OCI-LY1 (cell line): ENCODE measurements around the gene ZNF407.

Experiments used
- H2AFZ ChIP-seq: fragments of 200-600 bp; sonication (generic), shearing (Covaris generic); 2 replicates; pipeline ENCODE4 v1.6.0; 2014; ENCODE audit warnings: antibody characterized with exemption, mild to moderate bottlenecking, low read length
- H3F3A ChIP-seq: fragments of 200-600 bp; sonication (generic), shearing (Covaris generic); 2 replicates; pipeline ENCODE4 v1.6.0; 2014; ENCODE audit warnings: mild to moderate bottlenecking, antibody characterized with exemption, low read length, moderate library complexity; ENCODE audit not compliant: insufficient read depth
- H3K27ac ChIP-seq: fragments of 200-600 bp; sonication (generic); 2 replicates; pipeline ENCODE4 v1.5.1; 2014; ENCODE audit warnings: low read length, mixed run types, mild to moderate bottlenecking, low read depth; ENCODE audit not compliant: poor library complexity, severe bottlenecking
- H3K27me3 ChIP-seq: fragments of 200-600 bp; sonication (generic); 2 replicates; pipeline ENCODE4 v1.6.0; 2014; ENCODE audit warnings: antibody characterized with exemption, mild to moderate bottlenecking, low read length, moderate library complexity; ENCODE audit not compliant: insufficient read depth
- H3K36me3 ChIP-seq: fragments of 200-600 bp; sonication (generic); 2 replicates; pipeline ENCODE4 v1.6.1; 2014; ENCODE audit warnings: mild to moderate bottlenecking, antibody characterized with exemption, low read length, moderate library complexity, mixed read lengths; ENCODE audit not compliant: insufficient read depth
- H3K4me1 ChIP-seq: fragments of 200-600 bp; sonication (generic); 2 replicates; pipeline ENCODE4 v1.5.1; 2014; ENCODE audit warnings: mild to moderate bottlenecking, low read length, moderate library complexity; ENCODE audit not compliant: insufficient read depth, severe bottlenecking
- H3K4me2 ChIP-seq: fragments of 200-600 bp; sonication (generic), shearing (Covaris generic); 2 replicates; pipeline ENCODE4 v1.6.1; 2014; ENCODE audit warnings: low read length
- H3K4me3 ChIP-seq: fragments of 200-600 bp; sonication (generic); 2 replicates; pipeline ENCODE4 v1.5.1; 2014; ENCODE audit warnings: low read length, low read depth, mild to moderate bottlenecking, mixed read lengths; ENCODE audit not compliant: poor library complexity, severe bottlenecking
- H3K79me2 ChIP-seq: fragments of 200-600 bp; shearing (Covaris generic); 2 replicates; pipeline ENCODE4 v1.6.1; 2016; ENCODE audit warnings: mixed run types, low read length, mixed read lengths; ENCODE audit not compliant: insufficient read depth
- H3K9ac ChIP-seq: fragments of 200-600 bp; sonication (generic), shearing (Covaris generic); 2 replicates; pipeline ENCODE4 v1.6.1; 2014; ENCODE audit warnings: mild to moderate bottlenecking, low read length, mixed read lengths
- H3K9me2 ChIP-seq: fragments of 200-600 bp; sonication (generic), shearing (Covaris generic); 2 replicates; pipeline ENCODE4 v1.6.1; 2014; ENCODE audit warnings: low read depth, mild to moderate bottlenecking, low read length, mixed read lengths
- H3K9me3 ChIP-seq: fragments of 200-600 bp; shearing (Covaris generic); 2 replicates; pipeline ENCODE4 v1.6.1; 2014; ENCODE audit warnings: low read length, mixed read lengths
- H4K20me1 ChIP-seq: fragments of 200-600 bp; sonication (generic), shearing (Covaris generic); 2 replicates; pipeline ENCODE4 v1.6.0; 2016; ENCODE audit warnings: mild to moderate bottlenecking, low read length; ENCODE audit not compliant: insufficient read depth
- CTCF ChIP-seq: fragments of 200-600 bp; sonication (generic), shearing (Covaris generic); IDR thresholded peaks from 2 replicates; pipeline ENCODE4 v1.5.1; 2017; ENCODE audit warnings: mild to moderate bottlenecking, antibody characterized with exemption, low read length, moderate library complexity, mixed read lengths
- EZH2 ChIP-seq: fragments of 200-600 bp; sonication (generic), shearing (Covaris generic); IDR thresholded peaks from 2 replicates; pipeline ENCODE4 v1.8.0; 2017; ENCODE audit warnings: borderline replicate concordance, mixed run types, mild to moderate bottlenecking, antibody characterized with exemption, low read length, moderate library complexity, mixed read lengths

The ZNF407 gene

GRCh38 chr18:75010689-75011088, 413.0 kb downstream of the ZNF407 start:
- no peaks in the 10 kb centered on the region for H3K27me3 ChIP-seq
- no peaks in the 10 kb centered on the region for H3F3A ChIP-seq
- H3K9me2 ChIP-seq = no peaks in the 10 kb centered on the region

GRCh38 chr18:75016025-75016717, 418.5 kb downstream of the ZNF407 start:
- no peak for TF ChIP-seq EZH2
- TF ChIP-seq CTCF = no peak
- Histone ChIP-seq H3K4me2 (no peak overlapping the region), H3F3A (no peaks in the 10 kb centered on the region), H3K27me3 (no peaks in the 10 kb centered on the region), H3K27ac (no peak overlapping the region), H3K4me1 (no peaks in the 10 kb centered on the region), H3K9me3 (no peaks in the 10 kb centered on the region), H3K9me2 (no peaks in the 10 kb centered on the region), H4K20me1 (no peaks in the 10 kb centered on the region), H3K36me3 (no peaks in the 10 kb centered on the region), H3K79me2 (no peaks in the 10 kb centered on the region), H3K4me3 (no peak overlapping the region), H3K9ac (no peak overlapping the region), H2AFZ (no peak overlapping the region)

More at GRCh38 chr18:75010689-75011088, 413.0 kb downstream of the ZNF407 start:
- no peak overlapping the region for H2AFZ ChIP-seq
- no peak for TF ChIP-seq CTCF
- TF ChIP-seq EZH2 = no peak
- H3K27ac ChIP-seq = no peak overlapping the region
- H4K20me1 ChIP-seq = no peaks in the 10 kb centered on the region
- H3K9me3 ChIP-seq = no peaks in the 10 kb centered on the region
- H3K4me3 ChIP-seq = no peak overlapping the region
- no peak overlapping the region for H3K9ac ChIP-seq
- H3K4me2 ChIP-seq = no peak overlapping the region
- H3K36me3 ChIP-seq = no peaks in the 10 kb centered on the region
- H3K4me1 ChIP-seq = no peaks in the 10 kb centered on the region
- no peaks in the 10 kb centered on the region for H3K79me2 ChIP-seq

GRCh38 chr18:75023473-75023872, 425.8 kb downstream of the ZNF407 start:
- no peaks in the 10 kb centered on the region for H3K9me2 ChIP-seq
- H3K9ac ChIP-seq = no peak overlapping the region
- no peaks in the 10 kb centered on the region for H3F3A ChIP-seq
- H3K4me1 ChIP-seq = no peaks in the 10 kb centered on the region
- no peaks in the 10 kb centered on the region for H3K27me3 ChIP-seq
- no peak overlapping the region for H3K4me2 ChIP-seq
- TF ChIP-seq CTCF (no peak), EZH2 (no peak)
- no peak overlapping the region for H2AFZ ChIP-seq
- H3K9me3 ChIP-seq = no peaks in the 10 kb centered on the region
- H3K27ac ChIP-seq = no peak overlapping the region
- H3K79me2 ChIP-seq = no peaks in the 10 kb centered on the region
- no peak overlapping the region for H3K4me3 ChIP-seq
- no peaks in the 10 kb centered on the region for H3K36me3 ChIP-seq
- no peaks in the 10 kb centered on the region for H4K20me1 ChIP-seq
